Adrenal gland (tissue), 12 donors: ENCODE results near the gene SGO2. TPM values are rescaled to one million over a fixed set of nuclear protein-coding genes. Genes with fewer than 3 reads are reported as not detected.

Source experiments
- DNase-seq, 7 donors: peaks; one replicate each; pipeline ENCODE4 v3.0.0-alpha.2; 2019 to 2020
- H3K27ac ChIP-seq, 5 donors: fragments of 200-600 bp; sonication (generic) in 4 of 5; 1 replicate in 3 of 5; 2 replicates in 2 of 5; pipeline versions ENCODE4 v1.5.1 to v1.8.0; 2016 to 2020; ENCODE audit warnings: mild to moderate bottlenecking in 1 of 5
- H3K27me3 ChIP-seq: fragments of 200-600 bp; 2 replicates; pipeline ENCODE4 v1.8.0; 2021
- H3K36me3 ChIP-seq, 2 donors: fragments of 200-600 bp; replicated peaks in 1 of 2; 1 replicate in 1 of 2; 2 replicates in 1 of 2; pipeline versions ENCODE4 v1.5.1 to v1.8.0; 2018 to 2022
- H3K4me1 ChIP-seq, 2 donors: fragments of 200-600 bp; replicated peaks in 1 of 2; 1 replicate in 1 of 2; 2 replicates in 1 of 2; pipeline versions ENCODE4 v1.5.1 to v1.8.0; 2018 to 2021
- H3K4me3 ChIP-seq, 4 donors: fragments of 200-600 bp; sonication (generic) in 3 of 4; one replicate each; pipeline ENCODE4 v1.5.1; 2016 to 2018
- H3K9me3 ChIP-seq, 3 donors: fragments of 200-600 bp; sonication (generic) in 1 of 3; replicated peaks in 1 of 3; 1 replicate in 2 of 3; 2 replicates in 1 of 3; pipeline versions ENCODE4 v1.5.1 to v1.8.0; 2016 to 2021
- CTCF ChIP-seq, 6 experiments: fragments of 450-650 bp in 4 of 6; fragments of 200-600 bp in 2 of 6; sonication (generic) in 1 of 6; IDR thresholded peaks; 1 replicate in 5 of 6; 2 replicates in 1 of 6; pipeline versions ENCODE4 v1.5.1 to v1.8.0; 2016 to 2021; ENCODE audit warnings: antibody characterized with exemption in 6 of 6, mild to moderate bottlenecking in 2 of 6, moderate library complexity in 1 of 6
- POLR2A ChIP-seq, 2 donors: fragments of 450-650 bp; IDR thresholded peaks; one replicate each; pipeline ENCODE4 v1.6.1; 2017; ENCODE audit warnings: antibody characterized with exemption in 2 of 2, mild to moderate bottlenecking in 2 of 2, moderate library complexity in 1 of 2
- WGBS, 4 donors: extraction: QIAGEN DNeasy Blood & Tissue Kit in 2 of 4; methylation state at CpG; one replicate each; pipeline versions ENCODE4 v1.1.5 to v1.1.7; 2013 to 2017; 5-methylcytosine and 5-hydroxymethylcytosine counted together
- intact Hi-C, 2 donors: fragments of 100-400 bp; cut with DNase I; formaldehyde crosslinking; loops; one replicate each; pipeline versions ENCODE4 v1.14.1 to v1.15.0; 2022 to 2023
- polyA plus RNA-seq, 3 donors: library from polyadenylated mRNA; stranded (reverse); fragments of 200-250 nt in 2 of 3; fragments of 350-450 nt in 1 of 3; fragmentation: Illumina TruSeq in 1 of 3; extraction: RNeasy Lipid Tissue Mini Kit (QIAGEN cat#74804) in 1 of 3; gene quantifications; one replicate each; pipeline ENCODE4 v1.2.3, GENCODE V29; 2013 to 2014
- total RNA-seq, 9 donors: library from RNA; depleted of rRNA in 4 of 9; stranded (reverse); fragments of >200 nt in 4 of 9; fragments of 120-200 nt in 1 of 9; fragmentation: NEBNext Ultra II Directional in 1 of 9; extraction: Animal tissue kit (Norgen Biotek cat#: 25700) in 1 of 9; gene quantifications; one replicate each; pipeline versions ENCODE4 v1.1.0 to v1.2.4, GENCODE V29; 2013 to 2023
- donor health status: healthy with polysubstance abuse.
- donor health status: Bipolar disorder and iron deficiency.
- donor health status: DM: yes; HTN: yes; CAD: no.
- donor health status: DM: no; HTN: no; CAD: no.
- donor health status: DM: no; HTN: no; CAD: no.
- donor health status: DM: yes; HTN: yes; CAD: no.

The SGO2 gene
- total and polyA plus RNA-seq, 12 donors = 0.27 to 7.1 (median 1.7) TPM

GRCh38 chr2:200525551-200525881 is 491 bp upstream of the SGO2 start:
- TF ChIP-seq CTCF (IDR thresholded peaks at IDR 0.05) (no peak), POLR2A (IDR thresholded peaks at IDR 0.05) (no peak)
- H3K27ac ChIP-seq = peak overlapping the region in 2 of 5 donors; percentile 39 to 53

GRCh38 chr2:200528228-200528627 is 2.2 kb downstream of the SGO2 start:
- TF ChIP-seq CTCF (IDR thresholded peaks at IDR 0.05) (no peak), POLR2A (IDR thresholded peaks at IDR 0.05) (no peak)
- Histone ChIP-seq H3K27me3 (no peaks in the 10 kb centered on the region), H3K36me3 (no peaks in the 10 kb centered on the region), H3K4me1 (peaks cover 7 to 15% of the 10 kb centered on the region in 2 donors), H3K4me3 (no peak overlapping the region), H3K27ac (no peak overlapping the region), H3K9me3 (no peaks in the 10 kb centered on the region)
- no peak for DNase-seq
- 90 to 94% (median 90%) methylated on average over 2 to 3 of the region's 3 CpGs for WGBS, 4 donors
- intact Hi-C loops = no loop called here

More at GRCh38 chr2:200525551-200525881, 491 bp upstream of the SGO2 start:
- no peak for DNase-seq
- peaks cover 7 to 15% of the 10 kb centered on the region in 2 donors for H3K4me1 ChIP-seq
- H3K4me3 ChIP-seq = peak overlapping the region in 2 of 4 donors; percentile 54 to 64
- intact Hi-C loops = no loop called here
- no peaks in the 10 kb centered on the region for H3K27me3 ChIP-seq
- no peaks in the 10 kb centered on the region for H3K9me3 ChIP-seq
- H3K36me3 ChIP-seq = no peaks in the 10 kb centered on the region
- 15 to 23% (median 20%) methylated on average over 7 of the region's 7 CpGs for WGBS, 4 donors

- Histone ChIP-seq H3K4me1 (no peaks in the 10 kb centered on the region), H3K27me3 (no peaks in the 10 kb centered on the region), H3K9me3 (peaks cover 0 to under 1% (median 0%) of the 10 kb centered on the region in 3 donors), H3K36me3 (no peaks in the 10 kb centered on the region), H3K27ac (no peak overlapping the region), H3K4me3 (no peak overlapping the region)
- WGBS, 4 donors = 74 to 83% (median 81%) methylated on average over 2 of the region's 2 CpGs
- intact Hi-C loops = no loop called here
- TF ChIP-seq CTCF (IDR thresholded peaks at IDR 0.05) (no peak), POLR2A (IDR thresholded peaks at IDR 0.05) (no peak)
- DNase-seq = no peak
Measured at GRCh38 chr2:200533754-200534153, 7.7 kb downstream of the SGO2 start.

- Histone ChIP-seq H3K27ac (no peak overlapping the region), H3K4me1 (no peaks in the 10 kb centered on the region), H3K4me3 (no peak overlapping the region), H3K36me3 (no peaks in the 10 kb centered on the region), H3K27me3 (no peaks in the 10 kb centered on the region), H3K9me3 (peaks cover 0 to 4% (median 0%) of the 10 kb centered on the region in 3 donors)
- intact Hi-C loops = no loop called here
- TF ChIP-seq CTCF (IDR thresholded peaks at IDR 0.05) = no peak
- no peak for TF ChIP-seq POLR2A (IDR thresholded peaks at IDR 0.05)
- no peak for DNase-seq
Measured at GRCh38 chr2:200534572-200534971, 8.6 kb downstream of the SGO2 start.
